K562 treated with DMSO at 1 percent for 12 hours (cell line): ENCODE measurements around the gene DBNL. TPM values are rescaled to one million over a fixed set of nuclear protein-coding genes. Genes with fewer than 3 reads are reported as not detected.

ENCODE experiments used
- total RNA-seq: library from RNA; unstranded; fragments of 300-600 nt; gene quantifications from 2 replicates; pipeline ENCODE4 v1.2.3, GENCODE V29; 2022; ENCODE audit not compliant: insufficient read depth

DBNL gene
- total RNA-seq = 34.3 and 36.8 TPM in 2 replicates

GRCh38 chr7:44044315-44045225 is at the start of gene DBNL:
Gene DBNL, plus strand, starts transcription at chr7:44044702. Its CDS starts 36 bp downstream, at chr7:44044738.

GRCh38 chr7:43997532-43997931 is 47.0 kb upstream of the DBNL start, which contains the start of gene SPDYE1:
Gene SPDYE1, plus strand, starts transcription at chr7:43997897. Its CDS starts 2,053 bp downstream, at chr7:43999950.

GRCh38 chr7:44065431-44066110 is 21.1 kb downstream of the DBNL start, which contains the start of gene PGAM2:
Gene PGAM2, minus strand, starts transcription at chr7:44065567. Its CDS starts 38 bp downstream, at chr7:44065529.

GRCh38 chr7:44103923-44104859 is 59.7 kb downstream of the DBNL start, which contains the start of gene AEBP1:
Gene AEBP1, plus strand, starts transcription at chr7:44104345. Its CDS starts 321 bp downstream, at chr7:44104666.

Other genes starting within 250 kb of the DBNL start
- 231 and 338 TPM in 2 replicates for gene MRPS24, start 175.2 kb upstream of the DBNL start, total RNA-seq
- gene URGCP, start 138.1 kb upstream of the DBNL start, total RNA-seq = 10.5 and 25.6 TPM in 2 replicates
- 7.4 and 19.1 TPM in 2 replicates for gene UBE2D4, start 118.3 kb upstream of the DBNL start, total RNA-seq
- not detected in 2 replicates for gene SPDYE1, start 46.8 kb upstream of the DBNL start, total RNA-seq
- gene PGAM2, start 20.9 kb downstream of the DBNL start, total RNA-seq = not detected in 2 replicates
- gene POLM, start 37.8 kb downstream of the DBNL start, total RNA-seq = 6.2 and 14.9 TPM in 2 replicates
- gene AEBP1, start 59.6 kb downstream of the DBNL start, total RNA-seq = 0.21 TPM in 1 of 2 replicates, not detected in the other
- 109 and 120 TPM in 2 replicates for gene POLD2, start 78.8 kb downstream of the DBNL start, total RNA-seq
- not detected in 2 replicates for gene MYL7, start 96.6 kb downstream of the DBNL start, total RNA-seq
- gene GCK, start 144.7 kb downstream of the DBNL start, total RNA-seq = 0.73 TPM in 1 of 2 replicates, not detected in the other
- gene YKT6, start 156.3 kb downstream of the DBNL start, total RNA-seq = 74.0 and 122 TPM in 2 replicates